ACC112 (cell line): ENCODE data around the gene URM1.
A peak's percentile ranks its signal among the peaks of the same experiment; 100 is the strongest.

Experiments used
- H2AFZ ChIP-seq: fragments of 200-600 bp; sonication (generic); one replicate; pipeline ENCODE4 v1.6.0; 2017; ENCODE audit warnings: antibody characterized with exemption, low read length; ENCODE audit not compliant: unreplicated experiment
- H3K27ac ChIP-seq: fragments of 200-600 bp; sonication (generic); 2 replicates; pipeline ENCODE4 v1.5.1; 2014; ENCODE audit warnings: low read depth, mild to moderate bottlenecking, antibody characterized with exemption, low read length, moderate library complexity
- H3K27me3 ChIP-seq: fragments of 200-600 bp; sonication (generic); 2 replicates; pipeline ENCODE4 v1.6.1; 2014; ENCODE audit warnings: mild to moderate bottlenecking, antibody characterized with exemption, low read length, moderate library complexity, mixed read lengths; ENCODE audit not compliant: insufficient read depth
- H3K36me3 ChIP-seq: fragments of 200-600 bp; sonication (generic); 2 replicates; pipeline ENCODE4 v1.6.1; 2016; ENCODE audit warnings: mild to moderate bottlenecking, antibody characterized with exemption, low read length, moderate library complexity, mixed read lengths; ENCODE audit not compliant: insufficient read depth
- H3K4me1 ChIP-seq: fragments of 200-600 bp; sonication (generic); one replicate; pipeline ENCODE4 v1.6.1; 2016; ENCODE audit warnings: low read length, mixed read lengths; ENCODE audit not compliant: insufficient read depth, unreplicated experiment, control insufficient read depth
- H3K4me3 ChIP-seq: fragments of 200-600 bp; sonication (generic); 2 replicates; pipeline ENCODE4 v1.5.1; 2014; ENCODE audit warnings: mild to moderate bottlenecking, low read depth, low read length
- H3K79me2 ChIP-seq: fragments of 200-600 bp; sonication (generic); one replicate; pipeline ENCODE4 v1.6.0; 2016; ENCODE audit warnings: low read length; ENCODE audit not compliant: control insufficient read depth, unreplicated experiment, insufficient read depth

Gene URM1

DNA sequence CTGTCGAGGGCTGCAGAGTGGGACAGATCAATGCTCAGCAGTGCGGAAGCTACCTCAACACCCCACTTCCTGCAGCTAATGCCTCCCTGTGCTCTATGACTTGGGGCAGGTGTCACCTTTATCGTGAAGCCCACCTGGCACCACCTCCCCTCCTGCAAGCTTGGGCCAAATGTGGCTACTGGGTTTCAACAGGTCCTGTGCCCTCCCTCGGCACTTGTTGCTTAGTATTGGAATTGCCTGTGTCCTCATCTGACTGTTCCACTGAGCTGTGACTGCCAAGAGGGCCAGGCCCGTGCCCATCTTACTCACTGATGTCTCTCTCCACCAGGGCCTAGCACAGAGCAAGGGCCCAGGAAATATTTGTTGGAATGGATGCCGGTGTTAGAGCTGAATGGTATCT lies 21.4 kb upstream of the URM1 start:
- no peaks in the 10 kb centered on the region for H3K27me3 ChIP-seq
- no peaks in the 10 kb centered on the region; the same call in 1 of the 2 replicates for H3K36me3 ChIP-seq
- no peak overlapping the region for H3K27ac ChIP-seq
- no peak overlapping the region for H3K4me3 ChIP-seq
- no peaks in the 10 kb centered on the region for H3K4me1 ChIP-seq
- H3K79me2 ChIP-seq: no peaks in the 10 kb centered on the region
- no peak overlapping the region for H2AFZ ChIP-seq

DNA sequence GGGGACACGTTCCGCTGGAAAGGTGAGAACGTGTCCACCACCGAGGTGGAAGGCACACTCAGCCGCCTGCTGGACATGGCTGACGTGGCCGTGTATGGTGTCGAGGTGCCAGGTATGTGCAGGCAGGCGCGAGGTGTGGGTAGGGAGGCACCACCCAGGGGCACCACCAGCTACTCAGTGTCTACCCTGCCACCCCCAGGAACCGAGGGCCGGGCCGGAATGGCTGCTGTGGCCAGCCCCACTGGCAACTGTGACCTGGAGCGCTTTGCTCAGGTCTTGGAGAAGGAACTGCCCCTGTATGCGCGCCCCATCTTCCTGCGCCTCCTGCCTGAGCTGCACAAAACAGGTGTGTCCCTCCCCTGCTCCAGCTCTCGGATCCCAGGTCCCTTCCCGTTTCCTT lies 15.7 kb upstream of the URM1 start:
- Histone ChIP-seq H3K79me2 (no peaks in the 10 kb centered on the region), H3K4me3 (no peak overlapping the region), H3K27me3 (no peaks in the 10 kb centered on the region), H2AFZ (no peak overlapping the region), H3K4me1 (no peaks in the 10 kb centered on the region), H3K27ac (no peak overlapping the region), H3K36me3 (no peaks in the 10 kb centered on the region)

DNA sequence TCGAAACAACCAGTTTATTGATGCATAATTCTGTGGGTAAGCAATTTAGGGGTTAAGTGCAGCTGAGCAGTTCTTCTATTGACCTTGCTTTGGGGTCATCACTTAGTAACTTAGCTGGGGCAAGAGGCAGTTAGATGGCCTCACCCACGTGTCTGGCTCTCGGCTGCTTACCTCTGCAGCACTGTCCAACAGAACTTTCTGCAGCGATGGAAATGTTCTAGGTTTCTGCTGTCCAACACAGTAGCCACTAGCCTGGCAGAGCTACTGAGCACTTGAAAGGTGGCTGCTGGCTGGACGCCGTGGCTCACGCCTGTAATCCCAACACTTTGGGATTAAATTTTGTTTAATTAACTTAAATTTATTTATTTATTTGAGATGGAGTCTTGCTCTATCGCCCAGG lies 13.1 kb upstream of the URM1 start:
- peaks cover 13% of the 10 kb centered on the region for H3K4me1 ChIP-seq
- H2AFZ ChIP-seq: no peak overlapping the region
- no peaks in the 10 kb centered on the region for H3K27me3 ChIP-seq
- H3K79me2 ChIP-seq: no peaks in the 10 kb centered on the region
- H3K36me3 ChIP-seq: no peaks in the 10 kb centered on the region
- no peak overlapping the region for H3K4me3 ChIP-seq
- no peak overlapping the region for H3K27ac ChIP-seq

DNA sequence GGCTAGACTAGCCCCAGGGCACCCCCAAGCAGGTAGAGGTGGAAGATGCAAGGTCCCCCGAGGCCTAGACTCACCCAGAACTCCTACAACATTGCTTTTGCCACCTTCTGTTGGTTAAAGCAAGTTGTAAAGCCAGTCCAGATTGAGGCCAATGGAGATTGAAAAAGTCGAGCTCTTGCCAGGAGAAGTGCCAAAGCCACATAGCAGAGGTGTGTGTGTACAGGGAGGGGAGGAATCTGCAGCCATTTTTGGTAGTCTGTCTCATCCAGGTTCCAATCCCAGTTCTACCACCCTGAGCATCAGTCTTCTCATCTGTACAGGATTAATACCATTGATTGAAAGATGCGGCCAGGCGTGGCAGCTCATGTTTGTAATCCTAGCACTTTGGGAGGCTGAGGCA lies 12.3 kb upstream of the URM1 start:
- Histone ChIP-seq H3K4me1 (peaks cover 13% of the 10 kb centered on the region), H2AFZ (no peak overlapping the region), H3K4me3 (no peak overlapping the region), H3K27me3 (no peaks in the 10 kb centered on the region), H3K79me2 (no peaks in the 10 kb centered on the region), H3K36me3 (no peaks in the 10 kb centered on the region), H3K27ac (no peak overlapping the region)

DNA sequence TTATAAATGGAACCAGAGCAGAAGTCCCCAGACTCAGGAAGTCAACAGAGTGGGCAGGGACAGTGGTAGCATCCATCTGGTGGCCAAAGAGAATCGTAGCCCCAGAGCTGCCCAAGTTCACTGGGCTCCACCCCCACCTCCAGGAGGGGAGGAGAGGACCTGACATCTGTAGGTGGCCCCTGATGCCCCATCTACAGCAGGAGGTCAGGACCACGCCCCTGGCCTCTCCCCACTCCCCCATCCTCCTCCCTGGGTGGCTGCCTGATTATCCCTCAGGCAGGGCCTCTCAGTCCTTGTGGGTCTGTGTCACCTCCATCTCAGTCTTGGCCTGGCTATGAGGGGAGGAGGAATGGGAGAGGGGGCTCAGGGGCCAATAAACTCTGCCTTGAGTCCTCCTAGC lies 10.3 kb upstream of the URM1 start:
- Histone ChIP-seq H3K4me1 (peaks cover 13% of the 10 kb centered on the region), H3K27ac (no peak overlapping the region), H2AFZ (no peak overlapping the region), H3K4me3 (no peak overlapping the region), H3K36me3 (no peaks in the 10 kb centered on the region), H3K27me3 (no peaks in the 10 kb centered on the region), H3K79me2 (no peaks in the 10 kb centered on the region)

DNA sequence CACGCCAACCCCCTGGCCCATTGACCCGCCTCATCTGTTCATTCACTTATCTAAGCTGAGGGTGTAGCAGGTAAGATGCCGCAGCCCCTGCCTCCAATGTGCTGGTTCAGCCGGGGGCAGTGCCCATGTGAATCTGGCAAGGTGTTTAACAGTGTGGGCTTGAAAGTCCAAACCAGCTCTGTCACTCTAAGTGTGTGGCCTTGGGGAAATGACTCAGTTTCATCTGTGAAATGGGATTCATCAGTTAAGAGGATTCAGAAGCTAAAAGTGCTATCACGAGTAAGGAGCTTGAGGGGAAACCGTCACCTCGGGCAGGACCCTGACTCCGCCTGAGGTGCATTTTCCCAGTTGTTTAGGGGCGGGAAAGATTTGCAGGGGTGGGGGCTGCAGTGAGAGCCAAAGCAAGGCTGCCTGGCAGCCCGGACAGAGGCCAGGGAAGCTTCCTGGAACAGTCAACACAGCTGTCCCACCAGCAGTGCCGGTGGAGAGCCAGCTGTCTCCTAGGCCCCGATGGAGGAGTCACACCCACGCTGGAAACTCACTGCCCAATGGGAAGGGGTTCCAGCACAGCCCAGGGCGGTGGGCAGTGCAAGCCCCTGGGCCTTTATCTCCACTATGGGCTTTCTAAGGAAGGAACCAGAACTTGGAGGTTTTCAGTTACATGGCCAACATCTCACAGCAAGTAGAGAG lies 9.7 kb upstream of the URM1 start:
- no peak overlapping the region for H3K27ac ChIP-seq
- H2AFZ ChIP-seq: peak overlapping the region; percentile 49
- H3K4me1 ChIP-seq: peaks cover 13% of the 10 kb centered on the region
- H3K4me3 ChIP-seq: peak overlapping the region; percentile 71
- H3K27me3 ChIP-seq: no peaks in the 10 kb centered on the region
- no peaks in the 10 kb centered on the region for H3K79me2 ChIP-seq
- H3K36me3 ChIP-seq: no peaks in the 10 kb centered on the region

DNA sequence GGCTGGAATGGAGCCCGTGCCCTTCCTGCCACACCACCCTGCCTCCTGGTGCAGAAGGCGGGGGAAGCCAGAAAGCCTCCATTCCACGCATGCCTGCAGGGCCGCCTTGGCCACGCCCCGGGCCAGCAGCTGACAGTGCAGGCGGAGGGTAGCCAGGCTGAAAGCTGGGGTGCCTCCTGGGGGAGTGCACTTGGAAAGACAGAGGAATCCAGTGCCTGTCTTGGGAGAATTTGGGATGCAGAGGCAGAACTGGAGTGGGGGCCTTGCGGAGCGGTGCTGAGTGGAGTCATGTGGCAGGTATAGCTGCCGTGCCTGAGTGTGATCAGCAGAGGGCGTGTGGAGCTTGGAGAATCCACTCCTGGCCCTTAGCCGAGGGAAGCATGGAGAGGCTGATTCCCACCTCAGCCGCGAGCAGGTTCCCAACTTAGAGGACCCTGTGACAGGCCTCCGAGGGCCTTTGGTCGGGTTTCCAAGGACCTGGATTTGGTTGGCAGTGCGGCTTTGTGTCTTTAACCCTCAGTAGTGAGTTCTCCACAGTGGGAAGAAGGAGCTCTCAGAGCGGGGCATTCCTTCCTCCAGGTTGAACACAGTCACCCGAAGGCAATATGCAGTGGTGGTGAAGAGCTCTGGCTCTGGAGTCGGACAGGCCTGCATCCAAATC lies 9.1 kb upstream of the URM1 start:
- Histone ChIP-seq H3K27ac (no peak overlapping the region), H3K79me2 (no peaks in the 10 kb centered on the region)

DNA sequence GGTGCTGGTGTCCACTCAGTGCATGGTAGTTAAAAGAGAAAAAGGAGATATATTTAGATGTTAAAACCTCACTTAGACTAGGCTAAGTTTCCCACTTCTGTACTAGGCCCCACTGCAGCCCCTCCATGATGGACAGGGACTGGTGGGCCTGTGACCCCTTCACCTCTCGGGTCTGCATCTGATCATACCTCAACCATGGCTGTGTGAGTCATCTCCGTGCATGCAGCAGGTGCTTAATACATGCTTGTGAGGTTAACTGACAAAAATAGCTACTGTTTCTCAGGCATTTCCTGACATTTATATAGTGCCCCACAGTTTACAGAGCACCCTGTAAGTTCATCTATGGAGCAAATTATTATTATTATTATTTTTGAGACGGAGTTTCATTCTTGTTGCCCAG lies 8.4 kb upstream of the URM1 start:
- Histone ChIP-seq H3K27ac (no peak overlapping the region), H3K36me3 (no peaks in the 10 kb centered on the region), H3K27me3 (no peaks in the 10 kb centered on the region), H2AFZ (peak overlapping the region; percentile 10), H3K4me1 (peaks cover 13% of the 10 kb centered on the region), H3K79me2 (no peaks in the 10 kb centered on the region), H3K4me3 (no peak overlapping the region)

More for the DNA sequence above, 9.1 kb upstream of the URM1 start:
- Histone ChIP-seq H3K27me3 (no peaks in the 10 kb centered on the region), H3K36me3 (no peaks in the 10 kb centered on the region), H3K4me3 (peak overlapping the region; percentile 71), H2AFZ (peak overlapping the region; percentile 49), H3K4me1 (peaks cover 13% of the 10 kb centered on the region)

DNA sequence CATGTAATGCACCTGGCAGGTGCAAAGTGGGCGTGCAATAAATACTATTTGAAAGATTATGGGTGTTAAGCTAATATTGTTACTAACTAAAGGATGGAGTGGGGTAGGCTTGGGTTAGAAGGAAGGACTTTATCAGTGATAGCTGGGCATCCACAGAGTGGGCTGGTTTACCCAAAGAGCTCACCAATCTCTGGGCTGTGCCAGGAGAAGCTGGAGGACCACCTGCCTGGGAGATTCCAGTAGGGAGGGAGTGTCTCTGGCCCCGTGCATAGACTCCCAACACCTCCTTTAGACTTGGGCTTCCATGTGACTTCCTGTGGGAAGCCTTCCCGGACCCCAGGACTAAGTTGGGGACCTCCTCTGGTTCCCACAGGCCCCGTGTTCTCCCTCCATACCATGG lies 5.6 kb upstream of the URM1 start:
- no peak overlapping the region for H3K4me3 ChIP-seq
- no peak overlapping the region for H2AFZ ChIP-seq
- H3K36me3 ChIP-seq: no peaks in the 10 kb centered on the region
- H3K4me1 ChIP-seq: peaks cover 19% of the 10 kb centered on the region
- H3K27ac ChIP-seq: no peak overlapping the region
- H3K79me2 ChIP-seq: no peaks in the 10 kb centered on the region
- no peaks in the 10 kb centered on the region for H3K27me3 ChIP-seq

DNA sequence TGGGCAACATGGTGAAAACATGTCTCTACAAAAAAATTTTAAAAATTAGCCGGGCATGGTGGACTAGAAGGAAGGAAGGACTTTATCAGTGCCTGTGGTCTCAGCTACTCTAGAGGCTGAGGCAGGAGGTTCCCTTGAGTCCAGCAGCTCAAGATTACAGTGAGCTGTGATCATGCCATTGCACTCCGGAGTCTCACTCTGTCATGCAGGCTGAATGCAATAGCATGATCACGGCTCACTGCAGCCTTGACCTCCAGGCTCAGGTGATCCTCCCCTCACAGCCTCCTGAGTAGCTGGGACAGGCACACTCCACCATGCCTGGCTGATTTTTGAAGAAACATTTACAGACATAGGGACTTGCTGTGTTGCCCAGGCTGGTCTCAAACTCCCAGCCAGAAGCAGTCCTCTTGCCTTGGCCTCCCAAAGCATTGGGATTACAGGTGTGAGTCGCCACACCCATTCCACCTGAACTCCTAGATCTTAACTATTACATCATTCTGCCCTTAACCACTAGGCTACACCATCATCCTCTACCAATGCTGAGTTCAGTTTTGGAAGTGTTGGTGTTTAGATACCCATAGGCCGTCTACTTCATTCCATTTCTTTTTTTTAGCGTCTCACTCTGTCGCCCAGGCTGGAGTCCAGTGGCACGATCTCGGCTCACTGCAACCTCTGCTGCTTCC lies 2.0 kb upstream of the URM1 start:
- peaks cover 19% of the 10 kb centered on the region for H3K4me1 ChIP-seq
- no peak overlapping the region for H2AFZ ChIP-seq
- no peak overlapping the region for H3K4me3 ChIP-seq
- peaks cover 27% of the 10 kb centered on the region for H3K79me2 ChIP-seq
- H3K27ac ChIP-seq: no peak overlapping the region
- H3K36me3 ChIP-seq: no peaks in the 10 kb centered on the region
- H3K27me3 ChIP-seq: no peaks in the 10 kb centered on the region

DNA sequence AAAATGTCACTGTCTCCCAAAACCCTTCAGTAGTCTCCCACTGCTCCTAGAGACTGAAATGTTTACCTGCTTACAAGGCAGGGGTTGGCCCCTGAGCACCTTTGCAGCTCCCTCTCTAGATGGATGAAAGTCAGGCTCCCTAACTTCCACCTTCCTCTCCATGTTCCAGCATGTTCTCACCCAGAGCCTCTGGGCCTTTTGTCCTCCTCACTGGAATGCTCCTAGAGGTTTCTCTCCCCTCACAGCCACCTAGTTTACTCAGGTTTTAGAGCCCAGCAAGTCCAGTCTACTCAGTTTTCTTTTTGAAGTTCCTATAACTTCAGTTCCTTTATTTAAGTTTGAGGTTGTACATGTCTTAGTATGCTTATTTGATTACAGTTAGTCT lies 815 bp upstream of the URM1 start:
- Histone ChIP-seq H2AFZ (peak overlapping the region; percentile 81), H3K27ac (peak overlapping the region; percentile 86), H3K27me3 (no peaks in the 10 kb centered on the region), H3K4me3 (peak overlapping the region; percentile 95), H3K4me1 (peaks cover 19% of the 10 kb centered on the region), H3K36me3 (no peaks in the 10 kb centered on the region), H3K79me2 (peaks cover 37% of the 10 kb centered on the region)
